Measurements from ENCODE around the gene CD180.

Gene CD180

DNA sequence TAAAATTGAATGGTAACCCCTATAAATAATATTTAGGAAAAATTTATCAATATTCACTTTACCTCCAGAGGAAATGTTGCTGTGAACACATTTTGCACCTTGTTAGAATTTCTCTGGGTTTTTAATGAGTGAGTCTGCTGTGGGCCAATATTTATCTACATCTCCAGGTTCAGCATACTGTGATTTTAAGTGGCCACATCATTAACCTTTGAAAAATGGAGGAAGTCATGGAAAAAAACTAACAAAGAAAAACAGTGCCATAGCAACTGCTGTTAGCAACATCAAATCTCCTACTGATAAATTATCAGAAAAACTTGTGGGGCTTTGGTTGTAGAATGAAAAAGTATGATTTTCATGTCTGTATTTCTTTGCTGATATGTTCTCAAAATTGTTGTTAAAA lies 55.0 kb downstream of the CD180 start:
- Histone ChIP-seq H3K4me3 (ENCODE audit: low read depth, low read length) (no peak overlapping the region), H3K36me3 (replicated peaks) (peaks cover 27% of the 10 kb centered on the region), H3K27me3 (replicated peaks) (no peaks in the 10 kb centered on the region), H3K27ac (no peak overlapping the region)
- in situ Hi-C loops (cut with HindIII; ENCODE audit: low pct_ligation_motif_present, low sequenced_read_pairs) = no loop called here
- DNase-seq = no peak
- TF ChIP-seq, protein P1, sequence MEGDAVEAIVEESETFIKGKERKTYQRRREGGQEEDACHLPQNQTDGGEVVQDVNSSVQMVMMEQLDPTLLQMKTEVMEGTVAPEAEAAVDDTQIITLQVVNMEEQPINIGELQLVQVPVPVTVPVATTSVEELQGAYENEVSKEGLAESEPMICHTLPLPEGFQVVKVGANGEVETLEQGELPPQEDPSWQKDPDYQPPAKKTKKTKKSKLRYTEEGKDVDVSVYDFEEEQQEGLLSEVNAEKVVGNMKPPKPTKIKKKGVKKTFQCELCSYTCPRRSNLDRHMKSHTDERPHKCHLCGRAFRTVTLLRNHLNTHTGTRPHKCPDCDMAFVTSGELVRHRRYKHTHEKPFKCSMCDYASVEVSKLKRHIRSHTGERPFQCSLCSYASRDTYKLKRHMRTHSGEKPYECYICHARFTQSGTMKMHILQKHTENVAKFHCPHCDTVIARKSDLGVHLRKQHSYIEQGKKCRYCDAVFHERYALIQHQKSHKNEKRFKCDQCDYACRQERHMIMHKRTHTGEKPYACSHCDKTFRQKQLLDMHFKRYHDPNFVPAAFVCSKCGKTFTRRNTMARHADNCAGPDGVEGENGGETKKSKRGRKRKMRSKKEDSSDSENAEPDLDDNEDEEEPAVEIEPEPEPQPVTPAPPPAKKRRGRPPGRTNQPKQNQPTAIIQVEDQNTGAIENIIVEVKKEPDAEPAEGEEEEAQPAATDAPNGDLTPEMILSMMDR (IDR thresholded peaks at IDR 0.05; ENCODE audit: low read depth, low read length, missing control alignments) = no peak

DNA sequence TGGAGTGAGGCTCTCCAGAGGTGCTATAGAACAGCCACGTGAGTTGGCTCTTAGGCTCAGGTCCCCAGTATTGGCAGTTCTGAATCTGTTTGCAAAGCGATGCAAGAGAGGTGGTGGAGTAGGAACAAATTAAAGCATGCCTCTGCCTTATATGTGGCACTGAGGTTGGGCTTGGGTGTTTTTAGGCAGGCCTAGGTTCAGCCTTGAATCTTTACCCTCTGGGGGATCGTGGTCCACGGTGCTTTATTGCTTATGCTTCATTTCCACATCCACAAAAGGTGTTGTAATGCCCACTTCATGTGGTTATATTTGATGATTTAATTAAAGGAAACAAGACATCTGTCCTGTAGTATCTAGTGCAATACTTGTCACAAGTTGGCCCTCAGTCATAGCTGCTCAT lies 56.2 kb downstream of the CD180 start:
- in situ Hi-C loops (cut with HindIII; ENCODE audit: low pct_ligation_motif_present, low sequenced_read_pairs) = no loop called here
- H3K27me3 ChIP-seq (replicated peaks) = no peaks in the 10 kb centered on the region
- no peak overlapping the region for H3K4me3 ChIP-seq (ENCODE audit: low read depth, low read length)
- TF ChIP-seq, protein P1 (IDR thresholded peaks at IDR 0.05; ENCODE audit: low read depth, low read length, missing control alignments) = no peak
- DNase-seq = no peak
- H3K36me3 ChIP-seq (replicated peaks) = peaks cover 24% of the 10 kb centered on the region
- no peak overlapping the region for H3K27ac ChIP-seq

DNA sequence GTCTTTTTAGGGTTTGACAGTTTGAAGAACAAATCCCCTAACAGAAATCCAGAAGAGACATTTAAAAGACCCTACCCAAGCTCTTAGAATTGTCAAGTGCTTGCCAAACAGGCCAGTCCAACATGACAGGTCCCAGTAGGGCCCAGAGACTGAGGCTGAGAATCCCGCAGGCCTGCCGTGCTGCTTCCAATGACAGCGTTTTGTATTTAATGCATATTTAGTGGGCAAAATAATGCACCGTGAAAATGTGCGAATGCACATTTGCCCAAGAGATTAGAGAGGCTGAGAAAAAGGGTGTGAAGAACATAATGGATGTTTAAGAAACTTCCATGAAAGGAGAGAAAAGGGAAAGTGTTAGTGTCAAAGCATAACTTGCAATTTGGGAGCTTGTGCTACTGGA lies 57.6 kb downstream of the CD180 start:
- in situ Hi-C loops (cut with HindIII; ENCODE audit: low pct_ligation_motif_present, low sequenced_read_pairs) = no loop called here
- no peaks in the 10 kb centered on the region for H3K27me3 ChIP-seq (replicated peaks)
- TF ChIP-seq, protein P1 (IDR thresholded peaks at IDR 0.05; ENCODE audit: low read depth, low read length, missing control alignments) = no peak
- no peak overlapping the region for H3K27ac ChIP-seq
- no peak overlapping the region for H3K4me3 ChIP-seq (ENCODE audit: low read depth, low read length)
- no peak for DNase-seq
- peaks cover 14% of the 10 kb centered on the region for H3K36me3 ChIP-seq (replicated peaks)

- Histone ChIP-seq H3K27me3 (replicated peaks) (no peaks in the 10 kb centered on the region), H3K4me3 (ENCODE audit: low read depth, low read length) (no peak overlapping the region), H3K36me3 (replicated peaks) (peaks cover 5% of the 10 kb centered on the region), H3K27ac (no peak overlapping the region)
- TF ChIP-seq, protein P1 (IDR thresholded peaks at IDR 0.05; ENCODE audit: low read depth, low read length, missing control alignments) = no peak
- DNase-seq = no peak
- in situ Hi-C loops (cut with HindIII; ENCODE audit: low pct_ligation_motif_present, low sequenced_read_pairs) = no loop called here
These were observed 61.1 kb downstream of the CD180 start for GRCh38 chr5:67135381-67135984.

- H3K4me3 ChIP-seq (ENCODE audit: low read depth, low read length) = no peak overlapping the region
- no peaks in the 10 kb centered on the region for H3K27me3 ChIP-seq (replicated peaks)
- in situ Hi-C loops (cut with HindIII; ENCODE audit: low pct_ligation_motif_present, low sequenced_read_pairs) = no loop called here
- peaks cover 5% of the 10 kb centered on the region for H3K36me3 ChIP-seq (replicated peaks)
- no peak overlapping the region for H3K27ac ChIP-seq
- TF ChIP-seq, protein P1 (IDR thresholded peaks at IDR 0.05; ENCODE audit: low read depth, low read length, missing control alignments) = no peak
- no peak for DNase-seq
These were observed 62.8 kb downstream of the CD180 start for GRCh38 chr5:67133776-67134175.

DNA sequence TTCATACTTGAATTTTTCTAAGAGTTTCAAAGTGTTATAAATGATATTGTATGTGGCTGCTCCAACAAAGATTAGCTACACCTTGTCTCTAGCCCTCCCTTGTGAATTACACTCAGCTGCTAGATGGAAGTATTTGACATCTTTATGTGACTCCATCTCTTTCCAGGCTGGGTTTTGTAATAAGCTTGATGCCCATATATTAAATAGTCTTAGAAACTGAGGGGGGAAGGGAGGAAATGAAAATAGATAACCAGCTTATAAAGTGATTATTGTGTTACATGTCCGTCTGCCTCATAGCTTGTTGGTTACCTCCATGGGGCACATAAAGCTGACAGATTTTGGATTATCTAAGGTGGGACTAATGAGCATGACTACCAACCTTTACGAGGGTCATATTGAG lies 63.4 kb downstream of the CD180 start:
- in situ Hi-C loops (cut with HindIII; ENCODE audit: low pct_ligation_motif_present, low sequenced_read_pairs) = no loop called here
- no peak for DNase-seq
- Histone ChIP-seq H3K27ac (no peak overlapping the region), H3K27me3 (replicated peaks) (no peaks in the 10 kb centered on the region), H3K36me3 (replicated peaks) (peaks cover 5% of the 10 kb centered on the region), H3K4me3 (ENCODE audit: low read depth, low read length) (no peak overlapping the region)
- TF ChIP-seq, protein P1 (IDR thresholded peaks at IDR 0.05; ENCODE audit: low read depth, low read length, missing control alignments) = no peak
